ENCODE data around the gene FRMD3.

Gene FRMD3

DNA sequence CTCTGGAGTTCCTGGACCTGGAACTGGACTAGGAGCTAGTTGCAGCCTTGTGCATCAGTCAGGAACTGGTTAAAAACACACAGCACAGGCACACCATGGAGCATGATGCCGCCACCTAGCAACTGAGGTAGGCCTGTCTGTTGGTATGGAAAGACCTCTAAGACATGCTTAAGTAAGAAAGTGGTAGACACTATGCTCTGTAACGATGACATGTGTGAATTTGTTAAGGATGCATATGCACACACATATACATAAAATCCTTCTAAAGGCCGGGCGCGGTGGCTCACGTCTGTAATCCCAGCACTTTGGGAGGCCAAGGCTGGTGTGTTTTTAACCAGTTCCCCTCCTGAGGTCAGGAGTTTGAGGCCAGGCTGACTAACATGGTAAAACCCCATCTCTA, 338.4 kb downstream of the FRMD3 start:
- TF ChIP-seq, protein P1, sequence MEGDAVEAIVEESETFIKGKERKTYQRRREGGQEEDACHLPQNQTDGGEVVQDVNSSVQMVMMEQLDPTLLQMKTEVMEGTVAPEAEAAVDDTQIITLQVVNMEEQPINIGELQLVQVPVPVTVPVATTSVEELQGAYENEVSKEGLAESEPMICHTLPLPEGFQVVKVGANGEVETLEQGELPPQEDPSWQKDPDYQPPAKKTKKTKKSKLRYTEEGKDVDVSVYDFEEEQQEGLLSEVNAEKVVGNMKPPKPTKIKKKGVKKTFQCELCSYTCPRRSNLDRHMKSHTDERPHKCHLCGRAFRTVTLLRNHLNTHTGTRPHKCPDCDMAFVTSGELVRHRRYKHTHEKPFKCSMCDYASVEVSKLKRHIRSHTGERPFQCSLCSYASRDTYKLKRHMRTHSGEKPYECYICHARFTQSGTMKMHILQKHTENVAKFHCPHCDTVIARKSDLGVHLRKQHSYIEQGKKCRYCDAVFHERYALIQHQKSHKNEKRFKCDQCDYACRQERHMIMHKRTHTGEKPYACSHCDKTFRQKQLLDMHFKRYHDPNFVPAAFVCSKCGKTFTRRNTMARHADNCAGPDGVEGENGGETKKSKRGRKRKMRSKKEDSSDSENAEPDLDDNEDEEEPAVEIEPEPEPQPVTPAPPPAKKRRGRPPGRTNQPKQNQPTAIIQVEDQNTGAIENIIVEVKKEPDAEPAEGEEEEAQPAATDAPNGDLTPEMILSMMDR (IDR thresholded peaks at IDR 0.05; ENCODE audit: low read depth, low read length): no peak
- H3K4me3 ChIP-seq (ENCODE audit: low read depth, low read length): no peak overlapping the region

DNA sequence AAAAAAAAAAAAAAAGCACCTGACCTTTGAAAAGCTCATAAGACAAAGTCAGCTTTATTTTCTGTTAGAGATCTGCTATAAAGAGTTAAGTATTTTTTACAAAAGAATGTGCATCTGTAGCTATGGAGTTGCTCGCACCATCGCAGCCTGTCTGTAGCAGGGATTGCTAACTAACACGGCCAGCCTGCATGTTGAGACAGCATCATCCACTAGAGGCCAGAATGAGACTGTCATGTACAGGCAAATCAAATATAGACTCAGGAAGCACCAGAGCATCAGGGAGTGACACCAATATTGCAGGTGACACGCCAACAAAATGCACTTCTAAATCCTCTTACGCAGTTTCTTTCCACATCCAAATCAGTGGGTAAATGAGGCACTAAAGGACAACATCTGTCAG, 339.0 kb downstream of the FRMD3 start:
- TF ChIP-seq, protein P1 (IDR thresholded peaks at IDR 0.05; ENCODE audit: low read depth, low read length): peak; percentile 24; the same call in 1 of the 2 replicates
- H3K4me3 ChIP-seq (ENCODE audit: low read depth, low read length): no peak overlapping the region

DNA sequence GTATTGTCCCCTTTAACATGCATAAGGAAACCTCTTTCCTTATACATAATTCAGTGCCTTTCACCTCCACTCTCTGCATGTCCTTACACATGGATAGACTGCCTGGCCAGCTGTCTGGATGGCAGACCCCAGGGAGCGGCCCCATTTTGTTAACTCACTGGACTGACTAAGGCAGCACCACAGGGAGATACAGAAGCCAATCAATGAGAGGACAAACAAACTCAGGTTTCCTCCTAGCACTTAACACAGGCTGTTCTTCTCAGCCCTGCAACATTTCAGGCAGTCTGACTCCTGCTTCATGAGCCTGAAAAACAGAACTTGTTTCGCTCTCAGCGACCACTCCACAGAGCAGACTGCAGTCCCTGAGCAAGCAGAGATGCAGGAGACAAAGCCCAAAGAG, 339.8 kb downstream of the FRMD3 start:
- H3K4me3 ChIP-seq (ENCODE audit: low read depth, low read length): no peak overlapping the region
- TF ChIP-seq, protein P1 (IDR thresholded peaks at IDR 0.05; ENCODE audit: low read depth, low read length): no peak

DNA sequence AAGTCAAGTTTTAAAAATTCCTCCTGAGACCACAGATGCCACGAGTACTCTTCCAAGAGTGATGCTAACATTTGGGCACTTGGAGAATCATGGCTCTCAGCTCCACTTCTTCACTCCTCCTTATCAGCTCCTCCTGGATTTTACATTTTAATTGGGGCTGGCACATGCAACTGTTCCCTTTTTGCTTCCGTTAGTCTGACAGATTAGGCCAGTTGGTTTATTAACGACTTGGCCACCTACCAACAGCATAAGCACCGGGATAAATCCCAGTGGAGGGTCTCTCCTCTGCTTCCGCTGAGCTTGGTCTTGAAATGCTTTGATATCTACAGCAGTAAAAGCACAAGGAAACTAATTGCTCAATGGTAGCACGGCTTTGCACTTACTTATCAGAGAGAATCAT, 340.6 kb downstream of the FRMD3 start:
- H3K4me3 ChIP-seq (ENCODE audit: low read depth, low read length): no peak overlapping the region
- TF ChIP-seq, protein P1 (IDR thresholded peaks at IDR 0.05; ENCODE audit: low read depth, low read length): no peak

DNA sequence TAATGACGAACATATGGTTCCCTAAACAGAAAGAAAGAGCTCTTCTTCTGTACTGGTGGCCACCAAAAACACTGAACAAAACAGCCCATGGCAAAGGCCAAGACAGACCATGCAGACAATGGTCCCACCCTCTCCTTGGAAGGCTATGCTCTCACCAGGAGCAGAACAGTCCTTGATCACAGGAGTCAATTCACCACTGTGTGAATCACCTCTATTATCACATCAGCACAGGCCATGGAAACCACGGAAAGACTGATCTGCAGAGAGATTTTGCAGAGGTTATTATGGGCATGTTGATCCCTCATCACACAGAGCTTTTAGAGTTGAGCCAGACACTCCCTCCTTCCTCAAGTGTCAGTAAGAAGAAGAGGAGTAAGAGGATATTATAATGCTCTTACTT, 341.3 kb downstream of the FRMD3 start:
- no peak overlapping the region for H3K4me3 ChIP-seq (ENCODE audit: low read depth, low read length)
- TF ChIP-seq, protein P1 (IDR thresholded peaks at IDR 0.05; ENCODE audit: low read depth, low read length): no peak

Data from WI38 (cell line).